Natural killer cell (primary cell): Measurements from ENCODE around the gene GALE. TPM values are rescaled to one million over a fixed set of nuclear protein-coding genes. Genes with fewer than 3 reads are reported as not detected.
"Not testable (repeated sequence)": the region's sequence is repeated elsewhere in the genome, so short reads cannot be mapped to it uniquely, and the experiment has no call there.

Source experiments
- ATAC-seq, 3 donors: fragments of 150-1000 bp in 2 of 3; fragments of 200-7000 bp in 1 of 3; cut with Tn5 transposase; 1 replicate in 1 of 3; 2 replicates in 2 of 3; pipeline ENCODE4 v1.10.0; 2021; ENCODE audit warnings: mild to moderate bottlenecking in 2 of 3, moderate library complexity in 2 of 3
- DNase-seq, 2 donors: peaks; one replicate each; pipeline versions ENCODE4 v3.0.0 to v3.0.0-alpha.2; 2013 to 2021; ENCODE audit warnings: mixed read lengths in 1 of 2
- H3K27ac ChIP-seq: one replicate; pipeline ENCODE4 v1.5.1; 2013; ENCODE audit warnings: mild to moderate bottlenecking, low read length
- H3K27me3 ChIP-seq: one replicate; pipeline ENCODE4 v1.6.1; 2013; ENCODE audit warnings: low read length; ENCODE audit not compliant: control insufficient read depth, insufficient read depth
- H3K36me3 ChIP-seq: one replicate; pipeline ENCODE4 v1.6.1; 2013; ENCODE audit warnings: low read length; ENCODE audit not compliant: control insufficient read depth, insufficient read depth
- H3K4me1 ChIP-seq: one replicate; pipeline ENCODE4 v1.6.1; 2013; ENCODE audit warnings: low read length; ENCODE audit not compliant: control insufficient read depth, insufficient read depth
- H3K4me3 ChIP-seq: one replicate; pipeline ENCODE4 v1.5.1; 2013; ENCODE audit warnings: low read length
- H3K9me3 ChIP-seq: one replicate; pipeline ENCODE4 v1.6.1; 2013; ENCODE audit warnings: low read length; ENCODE audit not compliant: control insufficient read depth, insufficient read depth
- H3K27ac Mint-ChIP-seq, 2 donors: one replicate each; pipeline ENCODE4 v1.8.0; 2022; ENCODE audit warnings: mild to moderate bottlenecking in 2 of 2, mixed read lengths in 2 of 2, moderate library complexity in 1 of 2
- H3K27me3 Mint-ChIP-seq, 2 donors: one replicate each; pipeline ENCODE4 v1.8.0; 2022; ENCODE audit warnings: low read depth in 2 of 2, mixed read lengths in 2 of 2
- H3K36me3 Mint-ChIP-seq: one replicate; pipeline ENCODE4 v1.8.0; 2022; ENCODE audit warnings: mixed read lengths
- H3K4me1 Mint-ChIP-seq, 2 donors: one replicate each; pipeline ENCODE4 v1.8.0; 2022; ENCODE audit warnings: mixed read lengths in 2 of 2
- H3K4me3 Mint-ChIP-seq: one replicate; pipeline ENCODE4 v1.8.0; 2022; ENCODE audit warnings: mild to moderate bottlenecking, moderate library complexity, mixed read lengths
- H3K9me3 Mint-ChIP-seq, 2 donors: one replicate each; pipeline ENCODE4 v1.8.0; 2022; ENCODE audit warnings: mixed read lengths in 2 of 2
- CTCF ChIP-seq: fragments of 200-600 bp; IDR thresholded peaks from one replicate; pipeline ENCODE4 v1.8.0; 2022; ENCODE audit warnings: antibody characterized with exemption
- WGBS: methylation state at CpG from one replicate; pipeline ENCODE4 v1.1.7; 2013; ENCODE audit warnings: missing lambda C conversion rate; ENCODE audit not compliant: insufficient coverage; 5-methylcytosine and 5-hydroxymethylcytosine counted together
- intact Hi-C: fragments of 100-400 bp; cut with micrococcal nuclease; formaldehyde crosslinking; loops from one replicate; pipeline ENCODE4 v1.14.2; 2022
- total RNA-seq, 4 donors: library from RNA; stranded (reverse); fragments of 120-200 nt in 1 of 4; gene quantifications; one replicate each; pipeline versions ENCODE4 v1.2.3 to v1.2.4, GENCODE V29; 2013 to 2022

GALE gene
- total RNA-seq, 3 donors from 2014 or later (not counting 1 experiment from before 2014, with no cell fraction given) = 12.8 to 20.3 (median 14.6) TPM

- Histone ChIP-seq H3K36me3 (peaks cover 29% of the 10 kb centered on the region), H3K27ac (no peak overlapping the region), H3K27me3 (no peaks in the 10 kb centered on the region), H3K4me3 (no peak overlapping the region), H3K9me3 (no peaks in the 10 kb centered on the region), H3K4me1 (peaks cover 23% of the 10 kb centered on the region)
- TF ChIP-seq CTCF = no peak
- WGBS = 100% methylated on average over 3 of the region's 3 CpGs
- no peak for DNase-seq
- peaks cover 10% of the 10 kb centered on the region for H3K36me3 Mint-ChIP-seq
- ATAC-seq = no peak
- no peaks in the 10 kb centered on the region for H3K9me3 Mint-ChIP-seq
- no peaks in the 10 kb centered on the region for H3K27me3 Mint-ChIP-seq
- peaks cover 19 to 25% of the 10 kb centered on the region in 2 donors for H3K4me1 Mint-ChIP-seq
- H3K27ac Mint-ChIP-seq = no peak overlapping the region
- no peak overlapping the region for H3K4me3 Mint-ChIP-seq
- intact Hi-C loops = no loop called here
Observed at GRCh38 chr1:23787701-23788100, 12.9 kb downstream of the GALE start.

GRCh38 chr1:23784846-23785245 is 15.7 kb downstream of the GALE start:
- Histone ChIP-seq H3K36me3 (peaks cover 39% of the 10 kb centered on the region), H3K27me3 (no peaks in the 10 kb centered on the region), H3K27ac (no peak overlapping the region), H3K9me3 (no peaks in the 10 kb centered on the region), H3K4me1 (no peaks in the 10 kb centered on the region), H3K4me3 (no peak overlapping the region)
- Mint-ChIP-seq H3K9me3 (no peaks in the 10 kb centered on the region), H3K4me1 (peaks cover 5% of the 10 kb centered on the region in 2 donors), H3K36me3 (peaks cover 10% of the 10 kb centered on the region), H3K27ac (no peak overlapping the region), H3K27me3 (no peaks in the 10 kb centered on the region), H3K4me3 (no peak overlapping the region)
- ATAC-seq = no peak
- intact Hi-C loops = no loop called here
- WGBS = 89% methylated on average over 4 of the region's 4 CpGs
- TF ChIP-seq CTCF = no peak
- no peak for DNase-seq

- 95% methylated on average over 4 of the region's 11 CpGs for WGBS
- peaks cover 13 to 17% of the 10 kb centered on the region in 2 donors for H3K4me1 Mint-ChIP-seq
- DNase-seq, H3K4me3 Mint-ChIP-seq, ATAC-seq, intact Hi-C loops, H3K27ac Mint-ChIP-seq, H3K36me3 Mint-ChIP-seq, H3K4me3 ChIP-seq, H3K9me3 Mint-ChIP-seq, H3K27ac ChIP-seq, H3K27me3 Mint-ChIP-seq, H3K27me3 ChIP-seq, H3K9me3 ChIP-seq, H3K4me1 ChIP-seq: not testable (repeated sequence)
- H3K36me3 ChIP-seq = peaks cover 40% of the 10 kb centered on the region
Observed at GRCh38 chr1:23783141-23783540, 17.4 kb downstream of the GALE start.

- no peak for ATAC-seq
- Mint-ChIP-seq H3K4me3 (peak overlapping the region; percentile 78), H3K4me1 (peaks cover 13 to 20% of the 10 kb centered on the region in 2 donors), H3K27ac (peak overlapping the region; percentile 90 to 91), H3K27me3 (no peaks in the 10 kb centered on the region), H3K36me3 (no peaks in the 10 kb centered on the region), H3K9me3 (no peaks in the 10 kb centered on the region)
- H3K27me3 ChIP-seq = no peaks in the 10 kb centered on the region
- H3K4me1 ChIP-seq = peaks cover 17% of the 10 kb centered on the region
- DNase-seq = no peak
- H3K27ac ChIP-seq = no peak overlapping the region
- TF ChIP-seq CTCF = no peak
- peaks cover 17% of the 10 kb centered on the region for H3K36me3 ChIP-seq
- WGBS = 89% methylated on average over 3 of the region's 3 CpGs
- no peak overlapping the region for H3K4me3 ChIP-seq
- intact Hi-C loops = no loop called here
- no peaks in the 10 kb centered on the region for H3K9me3 ChIP-seq
Observed at GRCh38 chr1:23779826-23780371, 20.7 kb downstream of the GALE start.
